Tibial nerve (tissue), 4 donors: ENCODE measurements around the gene PXDC1. TPM values are rescaled to one million over a fixed set of nuclear protein-coding genes. Genes with fewer than 3 reads are reported as not detected.

Experiments
- DNase-seq, 2 donors: peaks; one replicate each; pipeline ENCODE4 v3.0.0-alpha.2; 2019; ENCODE audit warnings: low spot score in 2 of 2
- H3K27ac ChIP-seq, 4 donors: fragments of 200-600 bp; sonication (generic) in 3 of 4; one replicate each; pipeline ENCODE4 v1.5.1; 2017 to 2019; ENCODE audit warnings: mild to moderate bottlenecking in 1 of 4
- H3K27me3 ChIP-seq, 2 donors: fragments of 200-600 bp; sonication (generic) in 1 of 2; one replicate each; pipeline versions ENCODE4 v1.5.1 to v1.6.0; 2017 to 2019
- H3K36me3 ChIP-seq, 3 donors: fragments of 200-600 bp; sonication (generic); one replicate each; pipeline ENCODE4 v1.5.1; 2018 to 2019
- H3K4me1 ChIP-seq, 4 donors: fragments of 200-600 bp; sonication (generic) in 3 of 4; one replicate each; pipeline ENCODE4 v1.5.1; 2017 to 2019
- H3K4me3 ChIP-seq, 4 donors: fragments of 200-600 bp; sonication (generic) in 3 of 4; one replicate each; pipeline ENCODE4 v1.5.1; 2017 to 2019; ENCODE audit warnings: mild to moderate bottlenecking in 1 of 4, moderate library complexity in 1 of 4
- H3K9me3 ChIP-seq, 4 donors: fragments of 200-600 bp; sonication (generic) in 3 of 4; one replicate each; pipeline ENCODE4 v1.5.1; 2017 to 2019
- EP300 ChIP-seq, 2 donors: sonication (generic); formaldehyde crosslinking; IDR thresholded peaks; one replicate each; pipeline ENCODE4 v1.6.1; 2017; ENCODE audit warnings: antibody characterized with exemption in 2 of 2, mild to moderate bottlenecking in 1 of 2
- POLR2A ChIP-seq, 2 donors: fragments of 450-650 bp; IDR thresholded peaks; one replicate each; pipeline ENCODE4 v1.6.1; 2017; ENCODE audit warnings: antibody characterized with exemption in 2 of 2, mild to moderate bottlenecking in 2 of 2, moderate library complexity in 2 of 2
- WGBS, 2 donors: methylation state at CpG; one replicate each; pipeline ENCODE4 v1.1.5; 2018; 5-methylcytosine and 5-hydroxymethylcytosine counted together
- total RNA-seq, 4 donors: library from RNA; depleted of rRNA; stranded (reverse); fragments of >200 nt; gene quantifications; one replicate each; pipeline ENCODE4 v1.1.0, GENCODE V29; 2016
- TF ChIP-seq, protein P1 (sequence below), 5 experiments: fragments of 200-600 bp in 3 of 5; fragments of 450-650 bp in 2 of 5; sonication (generic) in 3 of 5; IDR thresholded peaks; one replicate each; pipeline ENCODE4 v1.5.1; 2016 to 2019; ENCODE audit warnings: antibody characterized with exemption in 5 of 5, mild to moderate bottlenecking in 3 of 5, moderate library complexity in 2 of 5

The PXDC1 gene
- total RNA-seq, 4 donors from 2014 or later = 93.6 to 174 (median 113) TPM

DNA sequence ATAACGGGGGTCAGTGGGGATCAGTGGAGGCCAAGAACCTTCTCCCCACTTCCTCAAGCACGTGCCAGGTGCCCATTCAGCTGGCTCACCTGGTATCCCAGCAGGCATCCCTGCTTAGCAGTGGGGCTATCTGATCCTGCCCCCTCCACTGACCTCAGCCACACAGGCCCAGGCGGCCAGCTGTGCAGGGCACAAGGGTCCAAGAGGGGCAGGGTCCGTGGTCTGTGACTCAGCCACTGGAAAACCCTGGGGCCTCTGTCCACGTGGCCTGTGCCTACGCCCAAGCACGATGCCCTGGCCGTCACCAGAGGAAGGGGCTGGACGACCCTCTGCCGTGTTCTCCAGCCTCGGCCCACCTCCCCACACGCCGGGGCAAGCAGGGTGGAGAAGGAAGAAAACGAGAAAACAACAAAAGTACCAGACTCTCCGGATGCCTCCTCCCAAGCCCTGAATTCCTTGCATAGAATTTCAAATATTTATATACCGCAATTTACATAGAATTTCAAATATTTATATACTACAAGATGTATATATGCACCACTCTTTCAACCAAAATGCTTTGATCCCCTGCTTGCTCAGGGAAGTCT is 12.1 kb downstream of the PXDC1 start:
- H3K27ac ChIP-seq = peak overlapping the region in 2 of 4 donors; percentile 26 to 73
- no peaks in the 10 kb centered on the region for H3K27me3 ChIP-seq
- no peak overlapping the region for H3K4me3 ChIP-seq
- H3K36me3 ChIP-seq = peaks cover 0 to 42% (median 2%) of the 10 kb centered on the region in 3 donors
- peaks cover 0 to 69% (median 23%) of the 10 kb centered on the region in 4 donors for H3K4me1 ChIP-seq
- TF ChIP-seq EP300 (IDR thresholded peaks at IDR 0.05) = peak in 1 of 2 donors; percentile 17
- no peak for TF ChIP-seq POLR2A (IDR thresholded peaks at IDR 0.05)
- H3K9me3 ChIP-seq = peaks cover 0 to 7% (median 0%) of the 10 kb centered on the region in 4 donors
- 39 to 45% methylated on average over 11 to 16 of the region's 16 CpGs for WGBS, 2 donors
- no peak for DNase-seq

GRCh38 chr6:3738381-3739131 is 13.0 kb downstream of the PXDC1 start:
- no peak for TF ChIP-seq POLR2A (IDR thresholded peaks at IDR 0.05)
- TF ChIP-seq, protein P1, sequence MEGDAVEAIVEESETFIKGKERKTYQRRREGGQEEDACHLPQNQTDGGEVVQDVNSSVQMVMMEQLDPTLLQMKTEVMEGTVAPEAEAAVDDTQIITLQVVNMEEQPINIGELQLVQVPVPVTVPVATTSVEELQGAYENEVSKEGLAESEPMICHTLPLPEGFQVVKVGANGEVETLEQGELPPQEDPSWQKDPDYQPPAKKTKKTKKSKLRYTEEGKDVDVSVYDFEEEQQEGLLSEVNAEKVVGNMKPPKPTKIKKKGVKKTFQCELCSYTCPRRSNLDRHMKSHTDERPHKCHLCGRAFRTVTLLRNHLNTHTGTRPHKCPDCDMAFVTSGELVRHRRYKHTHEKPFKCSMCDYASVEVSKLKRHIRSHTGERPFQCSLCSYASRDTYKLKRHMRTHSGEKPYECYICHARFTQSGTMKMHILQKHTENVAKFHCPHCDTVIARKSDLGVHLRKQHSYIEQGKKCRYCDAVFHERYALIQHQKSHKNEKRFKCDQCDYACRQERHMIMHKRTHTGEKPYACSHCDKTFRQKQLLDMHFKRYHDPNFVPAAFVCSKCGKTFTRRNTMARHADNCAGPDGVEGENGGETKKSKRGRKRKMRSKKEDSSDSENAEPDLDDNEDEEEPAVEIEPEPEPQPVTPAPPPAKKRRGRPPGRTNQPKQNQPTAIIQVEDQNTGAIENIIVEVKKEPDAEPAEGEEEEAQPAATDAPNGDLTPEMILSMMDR (IDR thresholded peaks at IDR 0.05) = no peak
- TF ChIP-seq EP300 (IDR thresholded peaks at IDR 0.05) = no peak
- Histone ChIP-seq H3K27ac (peak overlapping the region in 1 of 4 donors; percentile 73), H3K4me1 (peaks cover 0 to 60% (median 20%) of the 10 kb centered on the region in 4 donors)

DNA sequence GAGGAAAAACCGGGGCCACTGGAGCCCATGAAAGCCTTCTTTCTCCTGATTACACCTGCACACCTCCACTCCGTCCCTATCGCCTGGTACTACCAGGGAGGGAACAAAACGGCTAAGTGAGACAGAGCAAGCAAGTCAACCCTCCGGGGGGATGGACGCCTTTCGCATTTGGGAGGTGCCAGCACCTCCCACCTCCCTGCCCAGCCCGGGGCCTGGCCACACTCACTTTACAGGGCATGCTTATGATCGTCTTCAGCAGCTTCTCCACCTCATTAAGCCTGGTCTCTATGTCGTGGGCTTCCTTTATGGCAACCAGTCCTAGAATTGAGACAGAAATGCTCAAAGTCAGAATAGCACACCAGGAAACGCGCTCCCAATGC is 13.7 kb downstream of the PXDC1 start:
- Histone ChIP-seq H3K27me3 (no peaks in the 10 kb centered on the region), H3K27ac (no peak overlapping the region), H3K36me3 (peaks cover 0 to 57% (median 2%) of the 10 kb centered on the region in 3 donors), H3K4me3 (no peak overlapping the region), H3K9me3 (peaks cover 0 to 7% (median 0%) of the 10 kb centered on the region in 4 donors), H3K4me1 (peaks cover 0 to 57% (median 16%) of the 10 kb centered on the region in 4 donors)
- DNase-seq = no peak
- WGBS, 2 donors = 87 to 88% methylated on average over 12 of the region's 12 CpGs
- TF ChIP-seq POLR2A (IDR thresholded peaks at IDR 0.05) (no peak), EP300 (IDR thresholded peaks at IDR 0.05) (no peak)
- TF ChIP-seq, protein P1 (IDR thresholded peaks at IDR 0.05) = no peak

More at GRCh38 chr6:3738381-3739131, 13.0 kb downstream of the PXDC1 start:
- DNase-seq = no peak
- Histone ChIP-seq H3K27me3 (no peaks in the 10 kb centered on the region), H3K4me3 (no peak overlapping the region), H3K9me3 (peaks cover 0 to 7% (median 0%) of the 10 kb centered on the region in 4 donors), H3K36me3 (peaks cover 0 to 50% (median 2%) of the 10 kb centered on the region in 3 donors)
- WGBS, 2 donors = 77% methylated on average over 18 of the region's 19 CpGs

DNA sequence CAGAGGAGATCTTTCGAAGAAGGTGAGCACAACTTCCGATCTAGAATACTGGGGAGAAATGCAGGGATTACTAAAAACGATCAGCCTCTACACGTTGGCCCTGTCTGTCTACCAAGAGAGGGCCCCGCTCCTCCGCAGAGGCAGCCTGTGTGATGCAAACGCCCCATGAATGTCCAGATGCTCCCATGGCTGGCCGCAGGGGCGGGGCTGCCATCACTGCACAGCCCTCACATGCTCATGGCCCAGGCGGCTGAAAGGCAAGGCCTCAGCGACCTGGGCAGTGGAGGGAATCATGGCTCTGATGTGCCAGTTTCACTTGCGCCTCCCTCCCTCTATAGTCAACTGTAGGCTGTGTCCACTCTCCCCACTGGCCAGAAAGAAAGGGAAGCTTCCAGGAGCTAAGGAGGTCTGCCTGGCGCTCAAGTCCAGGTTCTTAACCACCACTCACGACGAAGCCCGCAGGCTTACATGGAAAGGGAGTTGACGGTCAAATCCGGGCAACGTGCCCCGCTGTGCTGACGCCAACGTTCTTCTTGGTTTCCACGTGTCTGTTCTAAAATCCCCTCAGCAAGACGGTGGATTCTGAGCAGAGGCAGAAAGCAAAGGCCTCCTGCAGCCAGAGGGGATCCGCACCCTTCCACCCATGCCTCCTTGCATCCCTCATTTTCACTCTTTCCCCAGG is 14.2 kb downstream of the PXDC1 start:
- no peak for DNase-seq
- Histone ChIP-seq H3K4me1 (peaks cover 0 to 57% (median 16%) of the 10 kb centered on the region in 4 donors), H3K36me3 (peaks cover 0 to 63% (median 2%) of the 10 kb centered on the region in 3 donors), H3K9me3 (peaks cover 0 to 7% (median 0%) of the 10 kb centered on the region in 4 donors), H3K27me3 (no peaks in the 10 kb centered on the region), H3K27ac (no peak overlapping the region), H3K4me3 (no peak overlapping the region)
- TF ChIP-seq POLR2A (IDR thresholded peaks at IDR 0.05) (no peak), EP300 (IDR thresholded peaks at IDR 0.05) (no peak)
- TF ChIP-seq, protein P1 (IDR thresholded peaks at IDR 0.05) = no peak
- 82 to 88% methylated on average over 25 of the region's 25 CpGs for WGBS, 2 donors

- WGBS, 2 donors = 95 to 98% methylated on average over 5 of the region's 5 CpGs
- no peak overlapping the region for H3K27ac ChIP-seq
- H3K4me1 ChIP-seq = peaks cover 0 to 45% (median 14%) of the 10 kb centered on the region in 4 donors
- H3K36me3 ChIP-seq = peaks cover 0 to 80% (median 2%) of the 10 kb centered on the region in 3 donors
- H3K27me3 ChIP-seq = no peaks in the 10 kb centered on the region
- no peak overlapping the region for H3K4me3 ChIP-seq
- H3K9me3 ChIP-seq = peaks cover 0 to 7% (median 0%) of the 10 kb centered on the region in 4 donors
- no peak for DNase-seq
- TF ChIP-seq, protein P1 (IDR thresholded peaks at IDR 0.05) = no peak
- no peak for TF ChIP-seq POLR2A (IDR thresholded peaks at IDR 0.05)
- no peak for TF ChIP-seq EP300 (IDR thresholded peaks at IDR 0.05)
These were observed 16.4 kb downstream of the PXDC1 start for GRCh38 chr6:3735029-3735605.
